ENCODE measurements around the gene EFHD1. TPM values are rescaled to one million over a fixed set of nuclear protein-coding genes. Genes with fewer than 3 reads are reported as not detected.

EFHD1 gene
- polyA plus RNA-seq, 3 donors: not detected

DNA sequence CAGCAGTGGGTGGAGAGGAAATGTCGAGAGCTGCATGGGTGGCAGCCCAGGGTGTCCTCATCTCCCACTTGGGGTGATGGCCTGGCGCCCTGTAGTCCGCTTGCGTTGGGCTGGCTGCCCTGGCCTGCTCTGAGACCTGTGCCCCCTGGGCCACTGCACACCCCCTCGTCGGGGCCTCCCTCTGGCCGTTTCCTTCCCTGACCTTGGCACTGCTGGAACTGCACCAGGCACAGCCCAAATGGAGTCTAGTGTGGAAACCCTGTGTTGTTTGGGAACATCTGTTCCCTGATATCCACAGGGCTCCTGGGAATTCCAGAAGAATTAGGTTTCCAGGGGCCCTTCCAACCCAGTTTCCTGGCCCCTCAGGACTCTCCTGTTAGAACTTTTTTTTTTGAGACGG, 13.9 kb downstream of the EFHD1 start:
- H3K36me3 ChIP-seq (replicated peaks in 1 of 2; ENCODE audit: control insufficient read depth in 1 of 2, insufficient read depth in 2 of 2, low read length in 2 of 2): no peaks in the 10 kb centered on the region
- Mint-ChIP-seq H3K36me3 (no peaks in the 10 kb centered on the region), H3K4me3 (no peak overlapping the region), H3K27ac (no peak overlapping the region), H3K9me3 (no peaks in the 10 kb centered on the region), H3K4me1 (no peaks in the 10 kb centered on the region), H3K27me3 (ENCODE audit: low read depth in 3 of 3) (peaks cover 5 to 16% (median 8%) of the 10 kb centered on the region in 3 donors)
- intact Hi-C loops (cut with micrococcal nuclease): no loop called here
- no peaks in the 10 kb centered on the region for H3K27me3 ChIP-seq (ENCODE audit: control insufficient read depth in 2 of 2, insufficient read depth in 2 of 2, low read length in 2 of 2)
- H3K4me3 ChIP-seq (replicated peaks in 1 of 3; ENCODE audit: low read depth in 2 of 3, low read length in 3 of 3): no peak overlapping the region
- H3K79me2 ChIP-seq (ENCODE audit: insufficient read depth, low read length): no peaks in the 10 kb centered on the region
- TF ChIP-seq CTCF (IDR thresholded peaks at IDR 0.05): no peak
- H2AFZ ChIP-seq (ENCODE audit: insufficient read depth, low read depth, low read length, poor library complexity, severe bottlenecking): no peak overlapping the region
- WGBS (ENCODE audit: insufficient coverage): 91% methylated on average over 7 of the region's 8 CpGs
- no peak overlapping the region for H3K4me2 ChIP-seq (replicated peaks; ENCODE audit: extremely low read depth, low read length, poor library complexity, severe bottlenecking)
- no peaks in the 10 kb centered on the region for H4K20me1 ChIP-seq (ENCODE audit: insufficient read depth, low read length)
- H3K9me3 ChIP-seq (replicated peaks in 1 of 2; ENCODE audit: control insufficient read depth in 1 of 2, insufficient read depth in 1 of 2, low read length in 2 of 2): no peaks in the 10 kb centered on the region
- H3K4me1 ChIP-seq (ENCODE audit: control insufficient read depth in 1 of 2, insufficient read depth in 2 of 2, low read length in 2 of 2): no peaks in the 10 kb centered on the region
- DNase-seq: no peak
- H3K9ac ChIP-seq (ENCODE audit: insufficient read depth, low read length, poor library complexity, severe bottlenecking): no peak overlapping the region
- H3K27ac ChIP-seq (ENCODE audit: low read depth in 1 of 2, low read length in 2 of 2): no peak overlapping the region

DNA sequence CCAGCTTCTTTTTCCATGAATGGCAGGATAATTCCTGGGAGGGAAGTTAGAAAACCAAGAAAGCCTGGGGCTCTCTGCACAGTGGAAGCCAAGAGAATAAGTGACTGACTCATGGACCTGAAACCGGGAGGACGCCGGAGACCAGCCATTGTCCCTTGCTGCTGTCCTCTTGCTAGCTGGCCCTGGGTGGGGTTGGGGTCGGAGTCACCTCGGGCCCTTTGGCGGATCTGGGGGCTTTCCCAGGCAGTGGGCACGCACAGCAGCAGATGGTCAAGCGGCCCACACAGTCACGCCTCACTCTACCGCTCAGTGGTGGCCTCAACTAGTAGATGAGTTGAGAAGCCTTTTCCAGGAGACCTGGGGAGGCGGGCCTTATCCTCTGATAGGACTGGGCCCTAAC, 15.6 kb downstream of the EFHD1 start:
- no peak overlapping the region for H3K27ac ChIP-seq (ENCODE audit: low read depth in 1 of 2, low read length in 2 of 2)
- H3K4me3 ChIP-seq (replicated peaks in 1 of 3; ENCODE audit: low read depth in 2 of 3, low read length in 3 of 3): no peak overlapping the region
- H3K4me2 ChIP-seq (replicated peaks; ENCODE audit: extremely low read depth, low read length, poor library complexity, severe bottlenecking): no peak overlapping the region
- no peaks in the 10 kb centered on the region for H3K36me3 ChIP-seq (replicated peaks in 1 of 2; ENCODE audit: control insufficient read depth in 1 of 2, insufficient read depth in 2 of 2, low read length in 2 of 2)
- H2AFZ ChIP-seq (ENCODE audit: insufficient read depth, low read depth, low read length, poor library complexity, severe bottlenecking): no peak overlapping the region
- Mint-ChIP-seq H3K27ac (no peak overlapping the region), H3K9me3 (no peaks in the 10 kb centered on the region), H3K27me3 (ENCODE audit: low read depth in 3 of 3) (peaks cover 3 to 11% (median 5%) of the 10 kb centered on the region in 3 donors), H3K4me1 (no peaks in the 10 kb centered on the region), H3K4me3 (no peak overlapping the region), H3K36me3 (no peaks in the 10 kb centered on the region)
- 99% methylated on average over 11 of the region's 11 CpGs for WGBS (ENCODE audit: insufficient coverage)
- H3K79me2 ChIP-seq (ENCODE audit: insufficient read depth, low read length): no peaks in the 10 kb centered on the region
- no peaks in the 10 kb centered on the region for H3K4me1 ChIP-seq (ENCODE audit: control insufficient read depth in 1 of 2, insufficient read depth in 2 of 2, low read length in 2 of 2)
- no peak for DNase-seq
- no peaks in the 10 kb centered on the region for H3K27me3 ChIP-seq (ENCODE audit: control insufficient read depth in 2 of 2, insufficient read depth in 2 of 2, low read length in 2 of 2)
- no peak overlapping the region for H3K9ac ChIP-seq (ENCODE audit: insufficient read depth, low read length, poor library complexity, severe bottlenecking)
- no peaks in the 10 kb centered on the region for H4K20me1 ChIP-seq (ENCODE audit: insufficient read depth, low read length)
- TF ChIP-seq CTCF (IDR thresholded peaks at IDR 0.05): no peak
- intact Hi-C loops (cut with micrococcal nuclease): no loop called here
- no peaks in the 10 kb centered on the region for H3K9me3 ChIP-seq (replicated peaks in 1 of 2; ENCODE audit: control insufficient read depth in 1 of 2, insufficient read depth in 1 of 2, low read length in 2 of 2)
